Activated T-helper 2 cell treated with anti-CD3 and anti-CD28 coated beads, Interferon-gamma antibody, Interleukin-2, Interleukin-4, amounts not matched to agents 10 μg/mL and 5 μg/mL and 100 μg/mL, durations not matched to agents 14 hours and 24 hours and 36 hours (primary cell): ENCODE data around the gene PSEN2. TPM values are rescaled to one million over a fixed set of nuclear protein-coding genes. Genes with fewer than 3 reads are reported as not detected.
A peak's percentile ranks its signal among the peaks of the same experiment; 100 is the strongest.
"Not testable (repeated sequence)": the region's sequence is repeated elsewhere in the genome, so short reads cannot be mapped to it uniquely, and the experiment has no call there.

ENCODE experiments used
- DNase-seq: peaks from one replicate; pipeline ENCODE4 v3.0.0; 2021; ENCODE audit warnings: low spot score
- H3K27ac Mint-ChIP-seq: one replicate; pipeline ENCODE4 v1.8.0; 2021; ENCODE audit warnings: mixed read lengths
- H3K27me3 Mint-ChIP-seq: one replicate; pipeline ENCODE4 v1.8.0; 2021; ENCODE audit warnings: low read depth, mixed read lengths
- H3K36me3 Mint-ChIP-seq: one replicate; pipeline ENCODE4 v1.8.0; 2021; ENCODE audit warnings: low read depth, mixed read lengths
- H3K4me1 Mint-ChIP-seq: one replicate; pipeline ENCODE4 v1.8.0; 2021; ENCODE audit warnings: low read depth, mixed read lengths
- H3K4me3 Mint-ChIP-seq: one replicate; pipeline ENCODE4 v1.8.0; 2021; ENCODE audit warnings: low read depth, mild to moderate bottlenecking, moderate library complexity, mixed read lengths
- H3K9me3 Mint-ChIP-seq: one replicate; pipeline ENCODE4 v1.8.0; 2021; ENCODE audit warnings: mixed read lengths
- intact Hi-C: fragments of 100-400 bp; cut with micrococcal nuclease; formaldehyde crosslinking; loops from one replicate; pipeline ENCODE4 v1.15.1; 2023
- total RNA-seq: library from RNA; stranded (reverse); gene quantifications from 2 replicates; pipeline ENCODE4 v1.2.3, GENCODE V29; 2022

Gene PSEN2
- total RNA-seq, 1 donor from 2014 or later, result 17.0 TPM

GRCh38 chr1:226915672-226915995 lies 45.2 kb downstream of the PSEN2 start:
- H3K4me1 Mint-ChIP-seq, result peaks cover 17% of the 10 kb centered on the region
- H3K4me3 Mint-ChIP-seq, result no peak overlapping the region
- H3K27ac Mint-ChIP-seq, result peak overlapping the region; percentile 24
- no peaks in the 10 kb centered on the region for H3K36me3 Mint-ChIP-seq
- intact Hi-C loops, result no loop called here
- H3K27me3 Mint-ChIP-seq, result no peaks in the 10 kb centered on the region
- no peak for DNase-seq
- H3K9me3 Mint-ChIP-seq, result no peaks in the 10 kb centered on the region

DNA sequence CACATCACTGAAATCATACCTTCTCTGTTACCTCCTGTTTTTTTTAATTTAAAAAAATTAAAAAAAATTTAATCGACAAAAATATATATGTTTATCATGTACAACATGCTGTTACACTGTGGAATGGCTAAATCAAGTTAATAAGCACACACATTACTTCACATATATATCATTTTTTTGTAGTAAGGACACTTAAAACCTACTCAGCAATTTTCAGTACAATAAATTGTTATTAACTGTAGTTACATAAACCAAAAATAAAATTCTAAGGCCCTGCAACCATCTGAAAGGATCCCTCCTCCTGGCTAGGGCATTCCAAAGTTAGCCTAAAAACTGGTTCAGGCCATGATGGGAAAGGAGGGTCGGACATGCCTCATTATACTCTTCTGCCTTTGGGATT lies 46.1 kb downstream of the PSEN2 start:
- H3K9me3 Mint-ChIP-seq, result no peaks in the 10 kb centered on the region
- H3K36me3 Mint-ChIP-seq, result no peaks in the 10 kb centered on the region
- H3K27me3 Mint-ChIP-seq, result no peaks in the 10 kb centered on the region
- no peak for DNase-seq
- H3K4me3 Mint-ChIP-seq, result no peak overlapping the region
- H3K4me1 Mint-ChIP-seq, result peaks cover 17% of the 10 kb centered on the region
- intact Hi-C loops, result no loop called here
- H3K27ac Mint-ChIP-seq, result no peak overlapping the region

- Mint-ChIP-seq H3K27ac (no peak overlapping the region), H3K9me3 (no peaks in the 10 kb centered on the region), H3K36me3 (no peaks in the 10 kb centered on the region), H3K27me3 (no peaks in the 10 kb centered on the region), H3K4me3 (no peak overlapping the region), H3K4me1 (peaks cover 7% of the 10 kb centered on the region)
- DNase-seq, result no peak
- intact Hi-C loops, result no loop called here
These were observed 49.2 kb downstream of the PSEN2 start for GRCh38 chr1:226919587-226919986.

GRCh38 chr1:226919995-226920394 lies 49.6 kb downstream of the PSEN2 start:
- no peak for DNase-seq
- peaks cover 6% of the 10 kb centered on the region for H3K4me1 Mint-ChIP-seq
- H3K36me3 Mint-ChIP-seq, result no peaks in the 10 kb centered on the region
- no peaks in the 10 kb centered on the region for H3K9me3 Mint-ChIP-seq
- intact Hi-C loops, result no loop called here
- H3K27me3 Mint-ChIP-seq, result no peaks in the 10 kb centered on the region
- H3K4me3 Mint-ChIP-seq, result no peak overlapping the region
- H3K27ac Mint-ChIP-seq, result no peak overlapping the region

GRCh38 chr1:226920446-226920894 lies 50.1 kb downstream of the PSEN2 start:
- no peaks in the 10 kb centered on the region for H3K9me3 Mint-ChIP-seq
- intact Hi-C loops, result no loop called here
- H3K4me1 Mint-ChIP-seq, result peaks cover 2% of the 10 kb centered on the region
- no peak overlapping the region for H3K4me3 Mint-ChIP-seq
- no peak overlapping the region for H3K27ac Mint-ChIP-seq
- no peaks in the 10 kb centered on the region for H3K27me3 Mint-ChIP-seq
- DNase-seq, result no peak
- H3K36me3 Mint-ChIP-seq, result no peaks in the 10 kb centered on the region

- Mint-ChIP-seq H3K4me1 (no peaks in the 10 kb centered on the region), H3K36me3 (no peaks in the 10 kb centered on the region), H3K9me3 (peaks cover 1% of the 10 kb centered on the region), H3K4me3 (no peak overlapping the region), H3K27me3 (peaks cover 2% of the 10 kb centered on the region), H3K27ac (no peak overlapping the region)
- DNase-seq, result no peak
- intact Hi-C loops, result no loop called here
These were observed 51.1 kb downstream of the PSEN2 start for GRCh38 chr1:226921504-226921903.

- H3K4me1 Mint-ChIP-seq, intact Hi-C loops, H3K36me3 Mint-ChIP-seq, H3K27me3 Mint-ChIP-seq, H3K4me3 Mint-ChIP-seq, DNase-seq, H3K27ac Mint-ChIP-seq: not testable (repeated sequence)
- H3K9me3 Mint-ChIP-seq, result peaks cover 25% of the 10 kb centered on the region
These were observed 59.1 kb downstream of the PSEN2 start for GRCh38 chr1:226929260-226930111.

- Mint-ChIP-seq H3K27me3 (no peaks in the 10 kb centered on the region), H3K36me3 (peaks cover 24% of the 10 kb centered on the region), H3K4me1 (peaks cover 17% of the 10 kb centered on the region), H3K4me3 (no peak overlapping the region), H3K27ac (no peak overlapping the region), H3K9me3 (peaks cover 30% of the 10 kb centered on the region)
- intact Hi-C loops, result no loop called here
- no peak for DNase-seq
These were observed 64.2 kb downstream of the PSEN2 start for GRCh38 chr1:226934483-226935237.

GRCh38 chr1:226937940-226938725 lies 67.7 kb downstream of the PSEN2 start:
- no peaks in the 10 kb centered on the region for H3K27me3 Mint-ChIP-seq
- peaks cover 29% of the 10 kb centered on the region for H3K9me3 Mint-ChIP-seq
- H3K36me3 Mint-ChIP-seq, result peaks cover 24% of the 10 kb centered on the region
- peaks cover 27% of the 10 kb centered on the region for H3K4me1 Mint-ChIP-seq
- DNase-seq, result no peak
- intact Hi-C loops, result loop anchor here (2.0 kb wide), 2 partner anchors 67 to 625 kb away; partner anchors contain the start of genes PSEN2 and ZNF678
- peak overlapping the region; percentile 96 for H3K27ac Mint-ChIP-seq
- peak overlapping the region; percentile 87 for H3K4me3 Mint-ChIP-seq

DNA sequence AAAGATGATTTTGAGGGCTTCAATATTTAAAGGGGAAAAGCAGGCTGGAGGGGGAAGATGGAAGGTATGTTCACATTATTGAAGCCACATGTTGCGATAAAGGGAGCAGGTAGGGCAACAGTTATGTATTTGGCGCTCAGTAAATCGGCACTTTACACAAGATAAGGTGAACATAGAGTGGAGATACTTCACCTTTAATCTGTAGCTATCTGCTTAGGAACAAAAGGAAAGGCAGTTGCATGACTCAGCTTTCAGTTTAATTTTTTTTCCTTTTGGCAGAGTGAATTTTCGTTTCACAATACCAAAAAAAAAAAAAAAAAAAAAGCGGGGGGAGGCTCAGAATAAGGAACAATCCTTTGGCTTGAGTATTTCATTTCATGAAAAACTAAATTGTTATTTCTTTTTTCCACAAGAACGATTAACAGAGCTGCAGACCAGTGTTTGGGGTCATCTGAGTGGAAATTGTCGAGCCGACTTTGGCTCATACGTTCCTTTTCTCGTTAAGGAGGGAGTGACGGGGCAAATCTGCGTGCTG lies 68.6 kb downstream of the PSEN2 start:
- Mint-ChIP-seq H3K4me3 (peak overlapping the region; percentile 87), H3K36me3 (peaks cover 24% of the 10 kb centered on the region), H3K9me3 (peaks cover 26% of the 10 kb centered on the region), H3K27ac (peak overlapping the region; percentile 96), H3K4me1 (peaks cover 32% of the 10 kb centered on the region), H3K27me3 (no peaks in the 10 kb centered on the region)
- intact Hi-C loops, result loop anchor here (1.0 to 2.0 kb wide), 3 partner anchors 56 to 624 kb away; partner anchors contain the start of genes PSEN2 and ZNF678
- no peak for DNase-seq

GRCh38 chr1:226939438-226940028 lies 69.1 kb downstream of the PSEN2 start:
- peaks cover 32% of the 10 kb centered on the region for H3K4me1 Mint-ChIP-seq

More at GRCh38 chr1:226939438-226940028, 69.1 kb downstream of the PSEN2 start:
- Mint-ChIP-seq H3K36me3 (peaks cover 22% of the 10 kb centered on the region), H3K9me3 (peaks cover 21% of the 10 kb centered on the region), H3K4me3 (peak overlapping the region; percentile 87), H3K27me3 (no peaks in the 10 kb centered on the region), H3K27ac (peak overlapping the region; percentile 96)
- peak; percentile 67 for DNase-seq
- intact Hi-C loops, result loop anchor here (1.0 to 5.0 kb wide), 5 partner anchors 56 to 623 kb away; partner anchors contain the start of genes CDC42BPA, PSEN2 and ZNF678
